ENCODE results near the gene GRK7. TPM values are rescaled to one million over a fixed set of nuclear protein-coding genes. Genes with fewer than 3 reads are reported as not detected.
"Not testable (repeated sequence)": the region's sequence is repeated elsewhere in the genome, so short reads cannot be mapped to it uniquely, and the experiment has no call there.

GRK7 gene
- total RNA-seq, 2 experiments from 2014 or later: not detected

GRCh38 chr3:141784096-141784495, 20.9 kb downstream of the GRK7 start:
- no peak overlapping the region for H3K27ac ChIP-seq (ENCODE audit: low read depth, low read length, poor library complexity, severe bottlenecking)
- POLR2A ChIA-PET: interaction anchor here (0.5 to 1.5 kb wide), 3 partner anchors 10 to 1376 kb away, joined by 3 to 6 read pairs (median 4); no protein-coding TSS in a partner anchor
- H3K9me2 ChIP-seq (ENCODE audit: insufficient read depth, low read length): no peaks in the 10 kb centered on the region
- no peak for TF ChIP-seq EZH2phosphoT487 (IDR thresholded peaks at IDR 0.05; ENCODE audit: borderline replicate concordance, low read depth, low read length)
- TF ChIP-seq CTCF (conservative IDR thresholded peaks at IDR 0.05; ENCODE audit: low read length): no peak
- H3K4me2 ChIP-seq (ENCODE audit: low read length): no peak overlapping the region
- no peaks in the 10 kb centered on the region for H4K20me1 ChIP-seq (ENCODE audit: insufficient read depth, low read length)
- BruUV-seq (replicated peaks): no TSS peak
- no peaks in the 10 kb centered on the region for H3K9me3 ChIP-seq (ENCODE audit: low read length)
- DNase-seq (ENCODE audit: low spot score): no peak
- no peaks in the 10 kb centered on the region for H3K79me2 ChIP-seq (ENCODE audit: insufficient read depth, low read depth, low read length)
- no peaks in the 10 kb centered on the region for H3K36me3 ChIP-seq (ENCODE audit: insufficient read depth, low read length)
- CTCF ChIA-PET (ENCODE audit: unreplicated experiment): no interaction called here
- H2AFZ ChIP-seq (ENCODE audit: low read length): no peak overlapping the region
- no peak overlapping the region for H3K4me3 ChIP-seq (ENCODE audit: low read depth, low read length, poor library complexity, severe bottlenecking)
- no peaks in the 10 kb centered on the region for H3K4me1 ChIP-seq (ENCODE audit: insufficient read depth, low read length, poor library complexity, severe bottlenecking)
- intact Hi-C loops (cut with micrococcal nuclease; ENCODE audit: unreplicated experiment): no loop called here

- Histone ChIP-seq H3K9me2 (ENCODE audit: insufficient read depth, low read length) (no peaks in the 10 kb centered on the region), H3K27ac (ENCODE audit: low read depth, low read length, poor library complexity, severe bottlenecking) (no peak overlapping the region), H4K20me1 (ENCODE audit: insufficient read depth, low read length) (no peaks in the 10 kb centered on the region), H3K79me2 (ENCODE audit: insufficient read depth, low read depth, low read length) (no peaks in the 10 kb centered on the region), H3K36me3 (ENCODE audit: insufficient read depth, low read length) (no peaks in the 10 kb centered on the region), H2AFZ (ENCODE audit: low read length) (no peak overlapping the region), H3K4me1 (ENCODE audit: insufficient read depth, low read length, poor library complexity, severe bottlenecking) (no peaks in the 10 kb centered on the region), H3K4me3 (ENCODE audit: low read depth, low read length, poor library complexity, severe bottlenecking) (no peak overlapping the region), H3K4me2 (ENCODE audit: low read length) (no peak overlapping the region), H3K9me3 (ENCODE audit: low read length) (no peaks in the 10 kb centered on the region)
- DNase-seq (ENCODE audit: low spot score): no peak
- intact Hi-C loops (cut with micrococcal nuclease; ENCODE audit: unreplicated experiment): no loop called here
- ChIA-PET CTCF (ENCODE audit: unreplicated experiment) (no interaction called here), POLR2A (interaction anchor here (0.5 to 1.5 kb wide), 3 partner anchors 11 to 1376 kb away, joined by 3 to 6 read pairs (median 4); no protein-coding TSS in a partner anchor)
- BruUV-seq (replicated peaks): no TSS peak
- TF ChIP-seq CTCF (conservative IDR thresholded peaks at IDR 0.05; ENCODE audit: low read length) (no peak), EZH2phosphoT487 (IDR thresholded peaks at IDR 0.05; ENCODE audit: borderline replicate concordance, low read depth, low read length) (no peak)
These were observed 21.3 kb downstream of the GRK7 start for GRCh38 chr3:141784531-141784930.

- H2AFZ ChIP-seq (ENCODE audit: low read length): no peak overlapping the region
- POLR2A ChIA-PET: interaction anchor here (0.9 kb wide), 1 partner anchor 13 kb away, joined by 4 read pairs; no protein-coding TSS in a partner anchor
These were observed 24.9 kb downstream of the GRK7 start for GRCh38 chr3:141788149-141788548.

GRCh38 chr3:141788750-141789149, 25.5 kb downstream of the GRK7 start:
- H3K79me2 ChIP-seq (ENCODE audit: insufficient read depth, low read depth, low read length); H4K20me1 ChIP-seq (ENCODE audit: insufficient read depth, low read length); H3K36me3 ChIP-seq (ENCODE audit: insufficient read depth, low read length); H3K9me3 ChIP-seq (ENCODE audit: low read length); H3K27ac ChIP-seq (ENCODE audit: low read depth, low read length, poor library complexity, severe bottlenecking); H3K4me3 ChIP-seq (ENCODE audit: low read depth, low read length, poor library complexity, severe bottlenecking); H3K4me2 ChIP-seq (ENCODE audit: low read length); DNase-seq (ENCODE audit: low spot score); H3K4me1 ChIP-seq (ENCODE audit: insufficient read depth, low read length, poor library complexity, severe bottlenecking); H3K9me2 ChIP-seq (ENCODE audit: insufficient read depth, low read length); BruUV-seq (replicated peaks); intact Hi-C loops (cut with micrococcal nuclease; ENCODE audit: unreplicated experiment): not testable (repeated sequence)
- POLR2A ChIA-PET: interaction anchor here (0.6 to 0.9 kb wide), 2 partner anchors 13 to 89 kb away, joined by 3 to 4 read pairs; no protein-coding TSS in a partner anchor
- peak overlapping the region; percentile 8; the same call in 1 of the 2 replicates for H2AFZ ChIP-seq (ENCODE audit: low read length)
- CTCF ChIA-PET (ENCODE audit: unreplicated experiment): interaction anchor here (0.5 kb wide), 1 partner anchor 361 kb away, joined by 3 read pairs; no protein-coding TSS in a partner anchor

More at GRCh38 chr3:141788149-141788548, 24.9 kb downstream of the GRK7 start:
- no peaks in the 10 kb centered on the region for H3K79me2 ChIP-seq (ENCODE audit: insufficient read depth, low read depth, low read length)
- H3K27ac ChIP-seq (ENCODE audit: low read depth, low read length, poor library complexity, severe bottlenecking): no peak overlapping the region
- intact Hi-C loops (cut with micrococcal nuclease; ENCODE audit: unreplicated experiment): no loop called here
- DNase-seq (ENCODE audit: low spot score): no peak
- BruUV-seq (replicated peaks): no TSS peak
- no peaks in the 10 kb centered on the region for H3K9me2 ChIP-seq (ENCODE audit: insufficient read depth, low read length)
- H3K4me1 ChIP-seq (ENCODE audit: insufficient read depth, low read length, poor library complexity, severe bottlenecking): no peaks in the 10 kb centered on the region
- no peaks in the 10 kb centered on the region for H4K20me1 ChIP-seq (ENCODE audit: insufficient read depth, low read length)
- CTCF ChIA-PET (ENCODE audit: unreplicated experiment): interaction anchor here (0.6 kb wide), 1 partner anchor 178 kb away, joined by 3 read pairs; no protein-coding TSS in a partner anchor
- TF ChIP-seq CTCF (conservative IDR thresholded peaks at IDR 0.05; ENCODE audit: low read length): no peak
- H3K4me3 ChIP-seq (ENCODE audit: low read depth, low read length, poor library complexity, severe bottlenecking): no peak overlapping the region
- no peaks in the 10 kb centered on the region for H3K36me3 ChIP-seq (ENCODE audit: insufficient read depth, low read length)
- no peaks in the 10 kb centered on the region for H3K9me3 ChIP-seq (ENCODE audit: low read length)
- H3K4me2 ChIP-seq (ENCODE audit: low read length): no peak overlapping the region
